ENCODE results near the gene MICA.
"Not testable (repeated sequence)": the region's sequence is repeated elsewhere in the genome, so short reads cannot be mapped to it uniquely, and the experiment has no call there.

The MICA gene

GRCh38 chr6:31407699-31408098, 4.3 kb downstream of the MICA start:
- H3K27me3 ChIP-seq (ENCODE audit: control insufficient read depth, insufficient read depth, low read length): no peaks in the 10 kb centered on the region
- no peaks in the 10 kb centered on the region for H3K9me3 ChIP-seq (ENCODE audit: control insufficient read depth, insufficient read depth, low read length)
- 0 out of 2 replicates have a peak, but pooled peaks cover 1% of the 10 kb centered on the region for H3K4me1 ChIP-seq (ENCODE audit: control insufficient read depth, insufficient read depth, low read length)
- no peak for DNase-seq (ENCODE audit: low read depth, low spot score)
- no peak overlapping the region for H3K27ac ChIP-seq (ENCODE audit: low read length)
- H3K4me3 ChIP-seq (ENCODE audit: low read length): no peak overlapping the region
- H3K36me3 ChIP-seq (ENCODE audit: control insufficient read depth, insufficient read depth, low read length): peaks cover 16% of the 10 kb centered on the region

- no peak overlapping the region for H3K4me3 ChIP-seq (ENCODE audit: low read length)
- DNase-seq (ENCODE audit: low read depth, low spot score): no peak
- no peaks in the 10 kb centered on the region for H3K4me1 ChIP-seq (ENCODE audit: control insufficient read depth, insufficient read depth, low read length)
- WGBS (ENCODE audit: insufficient coverage, insufficient read length): no CpG with 5 or more reads among the region's 8 CpGs
- no peaks in the 10 kb centered on the region for H3K27me3 ChIP-seq (ENCODE audit: control insufficient read depth, insufficient read depth, low read length)
- no peak overlapping the region for H3K27ac ChIP-seq (ENCODE audit: low read length)
- peaks cover 18% of the 10 kb centered on the region for H3K36me3 ChIP-seq (ENCODE audit: control insufficient read depth, insufficient read depth, low read length)
- no peaks in the 10 kb centered on the region for H3K9me3 ChIP-seq (ENCODE audit: control insufficient read depth, insufficient read depth, low read length)
Measured at GRCh38 chr6:31412506-31412905, 9.1 kb downstream of the MICA start.

- H3K36me3 ChIP-seq (ENCODE audit: control insufficient read depth, insufficient read depth, low read length): peaks cover 18% of the 10 kb centered on the region
- not testable (repeated sequence) for DNase-seq (ENCODE audit: low read depth, low spot score); H3K4me1 ChIP-seq (ENCODE audit: control insufficient read depth, insufficient read depth, low read length); H3K9me3 ChIP-seq (ENCODE audit: control insufficient read depth, insufficient read depth, low read length); H3K27ac ChIP-seq (ENCODE audit: low read length); H3K27me3 ChIP-seq (ENCODE audit: control insufficient read depth, insufficient read depth, low read length); H3K4me3 ChIP-seq (ENCODE audit: low read length)
- WGBS (ENCODE audit: insufficient coverage, insufficient read length): no CpG with 5 or more reads among the region's 7 CpGs
Measured at GRCh38 chr6:31414148-31414770, 10.9 kb downstream of the MICA start.

GRCh38 chr6:31414771-31415265, 11.4 kb downstream of the MICA start:
- Histone ChIP-seq H3K27me3 (ENCODE audit: control insufficient read depth, insufficient read depth, low read length) (no peaks in the 10 kb centered on the region), H3K27ac (ENCODE audit: low read length) (no peak overlapping the region), H3K9me3 (ENCODE audit: control insufficient read depth, insufficient read depth, low read length) (no peaks in the 10 kb centered on the region), H3K36me3 (ENCODE audit: control insufficient read depth, insufficient read depth, low read length) (peaks cover 18% of the 10 kb centered on the region), H3K4me3 (ENCODE audit: low read length) (no peak overlapping the region), H3K4me1 (ENCODE audit: control insufficient read depth, insufficient read depth, low read length) (no peaks in the 10 kb centered on the region)
- no peak for DNase-seq (ENCODE audit: low read depth, low spot score)
- no CpG with 5 or more reads among the region's 6 CpGs for WGBS (ENCODE audit: insufficient coverage, insufficient read length)

- no peak overlapping the region for H3K27ac ChIP-seq (ENCODE audit: low read length)
- no CpG with 5 or more reads among the region's 5 CpGs for WGBS (ENCODE audit: insufficient coverage, insufficient read length)
- DNase-seq (ENCODE audit: low read depth, low spot score): no peak
- H3K27me3 ChIP-seq (ENCODE audit: control insufficient read depth, insufficient read depth, low read length): no peaks in the 10 kb centered on the region
- H3K9me3 ChIP-seq (ENCODE audit: control insufficient read depth, insufficient read depth, low read length): no peaks in the 10 kb centered on the region
- no peak overlapping the region for H3K4me3 ChIP-seq (ENCODE audit: low read length)
- no peaks in the 10 kb centered on the region for H3K4me1 ChIP-seq (ENCODE audit: control insufficient read depth, insufficient read depth, low read length)
- peaks cover 11% of the 10 kb centered on the region for H3K36me3 ChIP-seq (ENCODE audit: control insufficient read depth, insufficient read depth, low read length)
Measured at GRCh38 chr6:31416394-31417014, 13.1 kb downstream of the MICA start.

GRCh38 chr6:31418251-31418650, 14.9 kb downstream of the MICA start:
- Histone ChIP-seq H3K27me3 (ENCODE audit: control insufficient read depth, insufficient read depth, low read length) (no peaks in the 10 kb centered on the region), H3K4me1 (ENCODE audit: control insufficient read depth, insufficient read depth, low read length) (no peaks in the 10 kb centered on the region), H3K27ac (ENCODE audit: low read length) (no peak overlapping the region), H3K36me3 (ENCODE audit: control insufficient read depth, insufficient read depth, low read length) (0 out of 2 replicates have a peak, but pooled peaks cover 2% of the 10 kb centered on the region), H3K9me3 (ENCODE audit: control insufficient read depth, insufficient read depth, low read length) (no peaks in the 10 kb centered on the region), H3K4me3 (ENCODE audit: low read length) (no peak overlapping the region)
- no CpG with 5 or more reads among the region's 3 CpGs for WGBS (ENCODE audit: insufficient coverage, insufficient read length)
- DNase-seq (ENCODE audit: low read depth, low spot score): no peak

GRCh38 chr6:31419842-31420241, 16.4 kb downstream of the MICA start:
- no peaks in the 10 kb centered on the region for H3K27me3 ChIP-seq (ENCODE audit: control insufficient read depth, insufficient read depth, low read length)
- no peak overlapping the region for H3K27ac ChIP-seq (ENCODE audit: low read length)
- no CpG with 5 or more reads among the region's 2 CpGs for WGBS (ENCODE audit: insufficient coverage, insufficient read length)
- H3K36me3 ChIP-seq (ENCODE audit: control insufficient read depth, insufficient read depth, low read length): 0 out of 2 replicates have a peak, but pooled peaks cover 1% of the 10 kb centered on the region
- H3K4me1 ChIP-seq (ENCODE audit: control insufficient read depth, insufficient read depth, low read length): no peaks in the 10 kb centered on the region
- H3K4me3 ChIP-seq (ENCODE audit: low read length): no peak overlapping the region
- no peak for DNase-seq (ENCODE audit: low read depth, low spot score)
- H3K9me3 ChIP-seq (ENCODE audit: control insufficient read depth, insufficient read depth, low read length): no peaks in the 10 kb centered on the region

- H3K9me3 ChIP-seq (ENCODE audit: control insufficient read depth, insufficient read depth, low read length): no peaks in the 10 kb centered on the region
- H3K4me3 ChIP-seq (ENCODE audit: low read length): no peak overlapping the region
- H3K27ac ChIP-seq (ENCODE audit: low read length): no peak overlapping the region
- no peaks in the 10 kb centered on the region for H3K36me3 ChIP-seq (ENCODE audit: control insufficient read depth, insufficient read depth, low read length)
- H3K27me3 ChIP-seq (ENCODE audit: control insufficient read depth, insufficient read depth, low read length): no peaks in the 10 kb centered on the region
- no peaks in the 10 kb centered on the region for H3K4me1 ChIP-seq (ENCODE audit: control insufficient read depth, insufficient read depth, low read length)
- WGBS (ENCODE audit: insufficient coverage, insufficient read length): no CpG with 5 or more reads among the region's 2 CpGs
- DNase-seq (ENCODE audit: low read depth, low spot score): no peak
Measured at GRCh38 chr6:31420546-31420945, 17.2 kb downstream of the MICA start.

GRCh38 chr6:31422587-31422986, 19.2 kb downstream of the MICA start:
- no peak for DNase-seq (ENCODE audit: low read depth, low spot score)
- Histone ChIP-seq H3K4me1 (ENCODE audit: control insufficient read depth, insufficient read depth, low read length) (no peaks in the 10 kb centered on the region), H3K27ac (ENCODE audit: low read length) (no peak overlapping the region), H3K27me3 (ENCODE audit: control insufficient read depth, insufficient read depth, low read length) (no peaks in the 10 kb centered on the region), H3K36me3 (ENCODE audit: control insufficient read depth, insufficient read depth, low read length) (no peaks in the 10 kb centered on the region), H3K9me3 (ENCODE audit: control insufficient read depth, insufficient read depth, low read length) (no peaks in the 10 kb centered on the region), H3K4me3 (ENCODE audit: low read length) (no peak overlapping the region)
- no CpG with 5 or more reads among the region's 3 CpGs for WGBS (ENCODE audit: insufficient coverage, insufficient read length)

GRCh38 chr6:31423550-31423949, 20.2 kb downstream of the MICA start:
- DNase-seq (ENCODE audit: low read depth, low spot score): no peak
- Histone ChIP-seq H3K27me3 (ENCODE audit: control insufficient read depth, insufficient read depth, low read length) (no peaks in the 10 kb centered on the region), H3K4me1 (ENCODE audit: control insufficient read depth, insufficient read depth, low read length) (no peaks in the 10 kb centered on the region), H3K27ac (ENCODE audit: low read length) (no peak overlapping the region), H3K36me3 (ENCODE audit: control insufficient read depth, insufficient read depth, low read length) (no peaks in the 10 kb centered on the region), H3K9me3 (ENCODE audit: control insufficient read depth, insufficient read depth, low read length) (no peaks in the 10 kb centered on the region), H3K4me3 (ENCODE audit: low read length) (no peak overlapping the region)
- no CpG with 5 or more reads among the region's 3 CpGs for WGBS (ENCODE audit: insufficient coverage, insufficient read length)
